ENCODE data around the gene HLA-DRB1. TPM values are rescaled to one million over a fixed set of nuclear protein-coding genes. Genes with fewer than 3 reads are reported as not detected.
"Not testable (repeated sequence)": the region's sequence is repeated elsewhere in the genome, so short reads cannot be mapped to it uniquely, and the experiment has no call there.

Gene HLA-DRB1
- total RNA-seq, 2 experiments from 2014 or later, result 189 to 228 TPM

- H3K27me3 Mint-ChIP-seq, result no peaks in the 10 kb centered on the region
- peak overlapping the region; percentile 62 for H3K4me3 Mint-ChIP-seq
- H3K36me3 Mint-ChIP-seq, result peaks cover 36% of the 10 kb centered on the region
- no peak for DNase-seq
- H3K27ac Mint-ChIP-seq, result peak overlapping the region; percentile 89
- ATAC-seq, result peak; percentile 71
- CTCF ChIA-PET, result no interaction called here
- H3K4me1 Mint-ChIP-seq, result peaks cover 35% of the 10 kb centered on the region
- H3K9me3 Mint-ChIP-seq (ENCODE audit: low read depth), result peaks cover 7% of the 10 kb centered on the region
Measured at GRCh38 chr6:32603888-32604287, 14.2 kb upstream of the HLA-DRB1 start.

- no peak for DNase-seq
- peaks cover 35% of the 10 kb centered on the region for H3K4me1 Mint-ChIP-seq
- H3K36me3 Mint-ChIP-seq, result peaks cover 36% of the 10 kb centered on the region
- CTCF ChIA-PET, result no interaction called here
- no peaks in the 10 kb centered on the region for H3K27me3 Mint-ChIP-seq
- peak overlapping the region; percentile 60 for H3K27ac Mint-ChIP-seq
- ATAC-seq, result no peak
- H3K9me3 Mint-ChIP-seq (ENCODE audit: low read depth), result peaks cover 7% of the 10 kb centered on the region
- H3K4me3 Mint-ChIP-seq, result no peak overlapping the region
Measured at GRCh38 chr6:32603222-32603621, 13.6 kb upstream of the HLA-DRB1 start.

GRCh38 chr6:32602383-32602782 lies 12.7 kb upstream of the HLA-DRB1 start:
- Mint-ChIP-seq H3K9me3 (ENCODE audit: low read depth) (peaks cover 7% of the 10 kb centered on the region), H3K36me3 (peaks cover 30% of the 10 kb centered on the region), H3K4me3 (no peak overlapping the region), H3K27ac (peak overlapping the region; percentile 60), H3K4me1 (peaks cover 33% of the 10 kb centered on the region), H3K27me3 (no peaks in the 10 kb centered on the region)
- ATAC-seq, result no peak
- CTCF ChIA-PET, result no interaction called here
- DNase-seq, result no peak

- H3K27me3 Mint-ChIP-seq, result no peaks in the 10 kb centered on the region
- H3K36me3 Mint-ChIP-seq, result peaks cover 8% of the 10 kb centered on the region
- H3K4me3 Mint-ChIP-seq, result no peak overlapping the region
- CTCF ChIA-PET, result no interaction called here
- H3K4me1 Mint-ChIP-seq, result peaks cover 16% of the 10 kb centered on the region
- H3K9me3 Mint-ChIP-seq (ENCODE audit: low read depth), result no peaks in the 10 kb centered on the region
- peak overlapping the region; percentile 42 for H3K27ac Mint-ChIP-seq
- peak; percentile 89 for ATAC-seq
- no peak for DNase-seq
Measured at GRCh38 chr6:32597024-32597423, 7.4 kb upstream of the HLA-DRB1 start.

GRCh38 chr6:32590713-32591112 lies 1.1 kb upstream of the HLA-DRB1 start:
- H3K9me3 Mint-ChIP-seq (ENCODE audit: low read depth); H3K4me3 Mint-ChIP-seq; H3K27ac Mint-ChIP-seq; DNase-seq; H3K27me3 Mint-ChIP-seq; CTCF ChIA-PET; ATAC-seq: not testable (repeated sequence)
- Mint-ChIP-seq H3K4me1 (peaks cover 38% of the 10 kb centered on the region), H3K36me3 (peaks cover 17% of the 10 kb centered on the region)

- ATAC-seq, result no peak
- CTCF ChIA-PET, result interaction anchor here (0.8 kb wide), 1 partner anchor 54 kb away, joined by 3 read pairs; no protein-coding TSS in a partner anchor
Measured at GRCh38 chr6:32588156-32588555, 1.5 kb downstream of the HLA-DRB1 start.

GRCh38 chr6:32583527-32583898 lies 6.1 kb downstream of the HLA-DRB1 start:
- ATAC-seq (no peak), DNase-seq (no peak)
- Mint-ChIP-seq H3K9me3 (ENCODE audit: low read depth) (no peaks in the 10 kb centered on the region), H3K27me3 (peaks cover 7% of the 10 kb centered on the region), H3K4me3 (no peak overlapping the region), H3K4me1 (peaks cover 46% of the 10 kb centered on the region), H3K27ac (no peak overlapping the region), H3K36me3 (peaks cover 53% of the 10 kb centered on the region)
- CTCF ChIA-PET, result interaction anchor here (0.9 kb wide), 1 partner anchor 108 kb away, joined by 3 read pairs; no protein-coding TSS in a partner anchor

More at GRCh38 chr6:32588156-32588555, 1.5 kb downstream of the HLA-DRB1 start:
- Mint-ChIP-seq H3K27ac (peak overlapping the region; percentile 73), H3K36me3 (peaks cover 29% of the 10 kb centered on the region), H3K9me3 (ENCODE audit: low read depth) (no peaks in the 10 kb centered on the region), H3K27me3 (peaks cover 10% of the 10 kb centered on the region), H3K4me1 (peaks cover 43% of the 10 kb centered on the region), H3K4me3 (peak overlapping the region; percentile 76)
- no peak for DNase-seq

GRCh38 chr6:32581315-32582095 lies 8.1 kb downstream of the HLA-DRB1 start:
- Mint-ChIP-seq H3K27me3 (peaks cover 7% of the 10 kb centered on the region), H3K9me3 (ENCODE audit: low read depth) (no peaks in the 10 kb centered on the region), H3K36me3 (peaks cover 54% of the 10 kb centered on the region), H3K4me3 (no peak overlapping the region), H3K4me1 (peaks cover 30% of the 10 kb centered on the region), H3K27ac (no peak overlapping the region)
- DNase-seq (no peak), ATAC-seq (no peak)
- CTCF ChIA-PET, result no interaction called here

GRCh38 chr6:32580593-32580992 lies 9.1 kb downstream of the HLA-DRB1 start:
- CTCF ChIA-PET, result no interaction called here
- Mint-ChIP-seq H3K36me3 (peaks cover 51% of the 10 kb centered on the region), H3K27ac (peak overlapping the region; percentile 11)

GRCh38 chr6:32578962-32579361 lies 10.7 kb downstream of the HLA-DRB1 start:
- Mint-ChIP-seq H3K36me3 (peaks cover 44% of the 10 kb centered on the region), H3K4me3 (no peak overlapping the region)
- CTCF ChIA-PET, result no interaction called here

More at GRCh38 chr6:32580593-32580992, 9.1 kb downstream of the HLA-DRB1 start:
- ATAC-seq, result no peak
- DNase-seq, result no peak
- H3K4me3 Mint-ChIP-seq, result no peak overlapping the region
- H3K9me3 Mint-ChIP-seq (ENCODE audit: low read depth), result no peaks in the 10 kb centered on the region
- H3K27me3 Mint-ChIP-seq, result peaks cover 6% of the 10 kb centered on the region
- peaks cover 24% of the 10 kb centered on the region for H3K4me1 Mint-ChIP-seq

GRCh38 chr6:32577493-32577892 lies 12.2 kb downstream of the HLA-DRB1 start:
- ATAC-seq; H3K9me3 Mint-ChIP-seq (ENCODE audit: low read depth): not testable (repeated sequence)

More at GRCh38 chr6:32578962-32579361, 10.7 kb downstream of the HLA-DRB1 start:
- no peak for DNase-seq
- Mint-ChIP-seq H3K9me3 (ENCODE audit: low read depth) (no peaks in the 10 kb centered on the region), H3K4me1 (peaks cover 19% of the 10 kb centered on the region), H3K27ac (peak overlapping the region; percentile 10), H3K27me3 (peaks cover 7% of the 10 kb centered on the region)
- ATAC-seq, result no peak

GRCh38 chr6:32576250-32576649 lies 13.4 kb downstream of the HLA-DRB1 start:
- H3K27me3 Mint-ChIP-seq, result peaks cover 7% of the 10 kb centered on the region
- ATAC-seq (no peak), DNase-seq (no peak)
- H3K9me3 Mint-ChIP-seq (ENCODE audit: low read depth), result no peaks in the 10 kb centered on the region
- no peak overlapping the region for H3K27ac Mint-ChIP-seq
- H3K36me3 Mint-ChIP-seq, result peaks cover 29% of the 10 kb centered on the region
- peaks cover 14% of the 10 kb centered on the region for H3K4me1 Mint-ChIP-seq
- no peak overlapping the region for H3K4me3 Mint-ChIP-seq
- CTCF ChIA-PET, result no interaction called here

More at GRCh38 chr6:32577493-32577892, 12.2 kb downstream of the HLA-DRB1 start:
- CTCF ChIA-PET, result interaction anchor here (1.0 kb wide), 1 partner anchor 109 kb away, joined by 3 read pairs; no protein-coding TSS in a partner anchor
- not testable (repeated sequence) for H3K4me3 Mint-ChIP-seq, H3K27ac Mint-ChIP-seq, DNase-seq, H3K27me3 Mint-ChIP-seq
- Mint-ChIP-seq H3K4me1 (peaks cover 17% of the 10 kb centered on the region), H3K36me3 (peaks cover 38% of the 10 kb centered on the region)

GRCh38 chr6:32570363-32570905 lies 19.2 kb downstream of the HLA-DRB1 start:
- Mint-ChIP-seq H3K27me3 (peaks cover 16% of the 10 kb centered on the region), H3K4me1 (peaks cover 3% of the 10 kb centered on the region), H3K4me3 (no peak overlapping the region), H3K9me3 (ENCODE audit: low read depth) (no peaks in the 10 kb centered on the region), H3K27ac (no peak overlapping the region), H3K36me3 (no peaks in the 10 kb centered on the region)
- DNase-seq, result no peak
- CTCF ChIA-PET, result no interaction called here
- ATAC-seq, result no peak

- DNase-seq, result no peak
- Mint-ChIP-seq H3K4me3 (no peak overlapping the region), H3K36me3 (no peaks in the 10 kb centered on the region), H3K27me3 (peaks cover 9% of the 10 kb centered on the region), H3K9me3 (ENCODE audit: low read depth) (no peaks in the 10 kb centered on the region), H3K27ac (no peak overlapping the region), H3K4me1 (peaks cover 3% of the 10 kb centered on the region)
- CTCF ChIA-PET, result no interaction called here
- no peak for ATAC-seq
Measured at GRCh38 chr6:32568561-32568960, 21.1 kb downstream of the HLA-DRB1 start.
